GM18951 (cell line): Measurements from ENCODE around the gene FMO5.
"Not testable (repeated sequence)": the region's sequence is repeated elsewhere in the genome, so short reads cannot be mapped to it uniquely, and the experiment has no call there.

Experiments used
- POLR2A ChIP-seq: IDR thresholded peaks from 4 replicates; pipeline ENCODE4 v1.6.1; 2011; ENCODE audit warnings: mild to moderate bottlenecking; ENCODE audit not compliant: insufficient read length, insufficient read depth; ENCODE audit errors: extremely low read depth
- in situ Hi-C: fragments of 300-500 bp; cut with MboI; formaldehyde crosslinking; loops from one replicate; pipeline ENCODE4 v1.12.0; 2022; ENCODE audit warnings: low sequenced_read_pairs, mixed read lengths, inconsistent platforms; ENCODE audit not compliant: unreplicated experiment

Gene FMO5

DNA sequence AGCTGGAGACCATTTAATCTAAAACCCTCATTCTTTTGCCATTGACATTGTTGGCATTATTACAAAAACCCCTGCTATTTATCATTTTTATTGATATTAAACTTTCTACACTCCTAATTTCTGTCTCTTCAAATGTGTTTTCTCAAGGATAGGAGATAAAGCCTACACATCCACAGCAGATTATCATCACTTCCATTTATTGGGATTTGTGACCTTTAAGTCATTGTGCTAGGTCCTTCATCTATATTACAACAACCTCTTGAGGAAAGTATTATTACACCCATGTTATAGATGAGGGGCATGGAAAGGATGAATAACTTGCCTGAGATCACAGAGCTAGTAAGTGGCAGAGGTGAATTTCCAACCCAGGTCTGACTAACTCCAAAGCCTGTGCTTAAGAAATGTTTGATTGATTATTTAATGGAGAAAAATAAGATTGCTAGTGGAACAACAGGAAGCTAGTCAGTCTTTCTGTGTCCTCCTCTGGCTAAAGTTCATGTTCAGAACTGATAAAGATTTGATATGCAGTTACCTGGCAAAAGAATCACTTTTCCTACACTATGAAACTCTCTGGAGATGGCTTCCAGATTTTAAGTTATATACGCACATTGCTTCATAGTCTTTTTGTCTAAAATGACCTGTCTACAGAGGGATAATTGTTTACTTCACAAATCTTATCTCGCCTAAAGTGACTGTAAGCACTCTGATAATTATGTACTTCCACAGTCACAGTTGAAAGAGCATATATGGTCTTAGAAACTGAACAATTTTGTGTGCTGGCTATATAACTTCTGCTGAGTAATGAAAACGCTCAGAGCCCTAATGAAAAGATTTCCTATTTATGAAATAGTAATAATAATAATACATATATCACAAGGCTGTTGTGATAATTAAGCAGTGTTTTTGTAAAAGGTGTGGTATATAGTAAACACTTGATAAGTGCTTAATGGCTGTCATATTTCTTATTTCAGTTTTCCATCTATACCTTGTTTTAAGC lies 15.0 kb downstream of the FMO5 start:
- in situ Hi-C loops = no loop called here
- TF ChIP-seq POLR2A = no peak

DNA sequence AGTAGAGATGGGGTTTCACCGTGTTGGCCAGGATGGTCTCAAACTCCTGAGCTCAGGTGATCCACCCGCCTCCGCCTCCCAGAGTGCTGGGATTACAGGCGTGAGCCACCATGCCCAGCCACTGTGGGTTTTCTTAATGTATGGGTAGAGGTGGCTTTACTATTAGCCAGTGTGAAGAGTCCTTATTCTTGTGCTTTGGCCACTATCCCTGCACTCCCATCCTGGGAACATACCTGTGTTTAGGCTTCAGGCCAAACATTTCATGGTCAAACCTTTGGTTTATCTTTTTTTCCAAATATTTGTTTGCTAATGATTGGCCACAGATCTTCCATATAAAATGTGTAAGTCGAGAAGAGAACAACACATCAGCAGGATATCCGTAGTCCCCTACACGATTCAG lies 16.5 kb downstream of the FMO5 start:
- in situ Hi-C loops = no loop called here
- no peak for TF ChIP-seq POLR2A

DNA sequence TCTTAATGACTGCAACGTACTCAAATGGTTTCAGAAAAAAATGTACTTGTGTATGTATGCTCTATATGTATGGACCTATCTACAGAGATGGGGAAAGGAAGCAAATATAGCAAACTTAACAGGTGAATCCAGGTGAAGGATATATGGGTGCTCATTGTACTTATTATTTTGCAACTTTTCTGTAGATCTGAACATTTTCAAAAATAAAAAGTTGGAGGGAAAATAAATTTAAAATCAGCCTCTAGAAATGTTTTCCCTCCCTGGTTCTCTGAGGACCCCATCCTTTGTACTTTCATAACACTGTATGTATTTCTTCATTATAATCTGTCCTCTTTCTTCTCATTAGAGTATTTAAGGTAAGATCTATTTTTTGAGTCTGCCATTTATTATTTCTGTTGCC lies 17.9 kb downstream of the FMO5 start:
- TF ChIP-seq POLR2A = no peak
- in situ Hi-C loops = no loop called here

DNA sequence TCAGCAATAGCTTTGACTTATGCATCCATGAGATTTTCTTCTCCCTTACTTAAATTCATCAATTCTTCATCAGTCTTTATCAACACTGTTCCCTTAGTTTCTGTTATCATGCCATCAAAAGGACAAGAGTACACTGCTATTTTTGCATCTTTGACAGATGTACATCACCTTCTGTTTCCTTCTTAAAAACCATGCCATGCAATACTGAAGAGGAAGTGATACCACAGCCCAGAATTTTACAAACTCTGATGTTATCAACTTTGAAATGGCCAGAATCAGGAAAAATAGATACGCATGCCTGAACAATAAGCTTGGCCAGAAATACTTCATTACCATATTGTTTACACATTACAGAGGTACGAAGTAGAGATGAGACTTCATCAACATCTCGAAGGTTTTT lies 21.1 kb downstream of the FMO5 start:
- no peak for TF ChIP-seq POLR2A
- in situ Hi-C loops = no loop called here

DNA sequence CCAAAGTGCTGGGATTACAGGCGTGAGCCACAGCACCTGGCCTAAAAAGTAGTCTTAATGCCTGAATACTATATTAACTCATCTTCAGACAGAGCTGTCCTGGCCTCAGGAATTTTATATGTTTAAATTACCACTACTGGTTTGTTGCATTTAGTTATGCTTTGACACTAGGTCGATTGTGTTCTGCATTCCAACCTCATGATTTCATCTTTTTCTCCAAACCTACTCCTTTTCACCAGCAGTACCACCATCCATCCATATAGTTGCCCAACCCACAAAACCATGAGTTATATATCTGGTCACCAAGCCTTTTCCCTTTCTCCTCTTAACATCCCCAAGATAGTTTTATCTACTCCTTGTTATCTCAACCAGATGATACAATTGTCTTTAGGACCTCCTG lies 22.6 kb downstream of the FMO5 start:
- TF ChIP-seq POLR2A = no peak
- in situ Hi-C loops = no loop called here

DNA sequence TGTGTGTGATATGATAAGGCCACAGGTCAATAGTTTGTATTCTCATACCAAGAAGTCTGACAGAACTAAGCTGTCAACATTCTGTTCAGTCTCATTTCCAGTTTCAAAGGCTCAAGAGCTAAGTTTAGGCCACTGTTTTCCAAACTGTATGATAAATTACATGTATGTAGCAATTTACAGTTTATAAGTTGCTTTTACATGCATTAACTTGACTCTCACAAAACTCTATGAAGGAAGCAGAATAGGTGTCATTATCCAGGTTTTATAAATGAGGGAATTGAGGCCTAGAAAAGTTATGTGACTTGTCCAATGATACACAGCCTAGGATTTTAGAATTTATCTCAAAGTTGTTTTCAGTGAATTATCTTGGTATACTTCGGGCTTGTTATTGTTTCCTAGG lies 23.4 kb downstream of the FMO5 start:
- in situ Hi-C loops = no loop called here
- no peak for TF ChIP-seq POLR2A

DNA sequence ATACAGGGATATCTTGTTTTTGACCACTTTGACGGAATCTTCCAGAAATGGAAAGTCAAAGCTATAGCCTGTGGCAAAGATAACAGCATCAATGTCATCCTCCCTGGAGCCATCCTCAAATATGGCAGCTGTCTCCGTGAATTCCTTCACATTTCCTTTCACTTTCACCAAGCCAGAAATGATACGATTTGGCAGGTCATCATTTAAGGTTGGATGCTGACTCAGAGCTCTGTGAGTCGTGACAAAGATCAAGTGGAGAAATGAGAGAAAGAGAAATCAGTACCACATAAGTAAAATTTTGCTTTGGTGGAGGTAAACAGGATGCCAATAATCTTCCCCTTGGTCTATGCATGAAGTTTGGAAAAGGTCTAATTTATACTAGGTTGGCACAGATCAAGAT lies 23.9 kb downstream of the FMO5 start:
- in situ Hi-C loops = no loop called here
- TF ChIP-seq POLR2A = no peak

DNA sequence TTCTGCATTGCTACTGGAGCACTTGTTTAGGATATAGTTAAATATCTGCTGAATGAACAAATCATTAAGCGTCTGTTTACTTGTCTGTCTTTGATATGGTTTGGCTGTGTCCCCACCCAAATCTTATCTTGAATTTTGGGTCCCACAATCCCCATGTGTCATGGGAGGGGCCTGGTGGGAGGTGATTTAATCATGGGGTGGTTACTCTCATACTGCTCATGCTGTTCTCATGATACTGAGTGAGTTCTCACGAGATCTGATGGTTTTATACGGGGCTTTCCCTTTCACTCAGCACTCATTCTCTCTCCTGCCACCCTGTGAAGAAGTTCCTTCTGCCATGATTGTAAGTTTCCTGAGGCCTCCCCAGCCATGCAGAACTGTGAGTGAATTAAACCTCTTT lies 27.8 kb downstream of the FMO5 start:
- in situ Hi-C loops = not testable (repeated sequence)

DNA sequence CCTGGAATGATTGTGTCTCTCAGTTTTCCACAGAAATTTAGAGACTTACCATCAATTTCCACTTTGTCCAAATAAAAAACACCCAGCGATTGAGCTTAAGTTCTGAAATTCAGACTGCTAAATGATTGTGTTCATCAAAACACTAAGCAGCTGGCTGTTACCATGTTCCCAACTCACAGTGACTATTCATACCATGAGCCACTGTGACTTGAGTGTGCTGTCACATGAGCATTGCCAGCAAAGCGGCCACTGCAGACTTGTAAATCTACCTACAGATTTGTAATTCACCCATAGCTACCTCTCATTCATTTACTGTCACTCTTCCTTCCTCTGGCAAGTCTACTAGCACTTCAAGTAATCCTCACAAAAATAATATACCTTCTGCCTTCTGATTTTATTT lies 35.6 kb downstream of the FMO5 start:
- in situ Hi-C loops = no loop called here
- no peak for TF ChIP-seq POLR2A

DNA sequence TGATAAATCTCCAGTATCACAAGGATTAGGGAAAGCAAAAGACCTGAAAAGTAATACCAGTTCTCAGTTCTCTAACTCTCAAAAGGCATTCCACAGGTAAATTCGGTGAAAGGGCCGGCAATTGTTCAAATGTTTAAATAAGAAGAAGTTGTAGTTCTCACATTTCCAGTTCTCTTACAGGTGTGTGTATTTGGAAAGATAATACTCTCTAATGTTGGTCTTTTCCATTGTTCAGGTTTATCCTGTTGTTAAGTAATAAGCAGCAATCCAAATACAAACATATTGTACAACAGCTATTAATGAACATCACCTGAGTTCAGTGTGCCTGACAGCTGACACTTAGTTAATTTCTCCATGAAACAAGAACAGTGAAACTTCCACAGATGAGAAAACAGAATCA lies 39.7 kb downstream of the FMO5 start:
- no peak for TF ChIP-seq POLR2A
- in situ Hi-C loops = no loop called here

DNA sequence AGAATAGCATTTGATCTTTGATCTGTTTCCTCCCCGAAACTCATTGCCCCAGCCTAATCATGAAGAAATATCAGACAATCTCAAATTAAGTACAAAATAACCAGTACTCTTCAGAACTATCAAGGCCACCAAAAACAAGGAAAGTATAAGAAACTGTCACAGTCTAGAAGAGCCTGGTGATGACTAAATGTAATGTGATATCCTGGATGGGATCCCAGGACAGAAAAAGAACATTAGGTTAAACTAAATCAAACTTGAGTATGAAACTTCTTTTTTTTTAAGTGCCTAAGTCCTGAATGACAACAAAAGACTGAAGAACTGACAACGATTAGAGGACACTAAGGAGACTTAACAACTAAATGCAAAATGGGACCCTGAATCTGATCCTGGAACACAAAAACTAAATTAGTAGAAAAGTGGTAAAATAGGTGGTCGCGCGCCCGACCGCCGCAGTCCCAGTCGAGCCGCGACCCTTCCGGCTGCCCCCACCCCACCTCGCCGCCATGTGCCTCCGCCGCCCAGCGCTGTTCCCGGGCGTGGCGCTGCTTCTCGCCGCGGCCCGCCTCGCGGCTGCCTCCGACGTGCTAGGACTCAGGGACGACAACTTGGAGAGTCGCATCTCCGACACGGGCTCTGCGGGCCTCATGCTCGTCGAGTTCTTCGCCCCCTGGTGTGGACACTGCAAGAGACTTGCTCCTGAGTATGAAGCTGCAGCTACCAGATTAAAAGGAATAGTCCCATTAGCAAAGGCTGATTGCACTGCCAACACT lies 47.3 kb downstream of the FMO5 start:
- in situ Hi-C loops = no loop called here
- TF ChIP-seq POLR2A = no peak

DNA sequence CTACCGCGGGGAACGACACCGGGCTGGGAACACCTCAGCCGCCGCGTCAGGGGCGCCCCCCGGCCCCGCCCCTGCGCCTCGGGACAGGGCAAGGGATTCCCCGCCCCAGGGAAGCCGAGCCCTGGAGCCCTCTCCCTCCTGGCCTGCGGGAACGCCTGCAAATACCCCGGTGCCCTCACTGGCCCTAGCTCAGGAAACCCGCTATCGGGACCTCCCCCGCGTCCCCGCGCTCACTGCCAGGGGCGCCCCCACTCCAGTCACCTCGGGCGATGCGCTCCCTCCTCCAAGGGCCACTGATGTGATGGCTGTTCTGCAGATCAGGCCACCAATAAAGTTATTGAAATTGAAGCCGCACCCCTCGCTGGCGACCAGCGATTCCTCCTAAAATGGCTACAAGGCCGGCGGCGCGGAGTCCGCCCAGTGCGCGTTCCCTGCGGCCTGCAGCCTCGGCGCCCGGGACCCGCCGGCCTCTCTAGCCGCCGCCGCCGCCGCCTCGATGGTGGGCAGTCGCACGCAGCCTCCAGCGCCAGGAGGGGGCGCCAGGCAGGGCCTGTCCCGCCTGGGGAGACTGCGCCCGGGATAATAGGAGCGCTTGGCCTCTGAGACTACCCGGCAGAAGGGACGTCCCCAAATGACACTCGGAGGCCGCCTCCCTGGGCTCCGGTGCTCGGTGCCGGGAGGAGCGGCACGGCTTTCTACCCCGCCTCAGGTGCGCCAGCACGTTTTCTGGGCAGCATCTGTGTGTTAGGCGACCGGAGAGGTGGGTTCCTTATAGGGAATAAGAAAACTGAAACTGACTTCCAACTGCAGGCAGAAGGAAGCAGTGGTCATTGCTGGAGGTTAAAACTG lies 52.7 kb downstream of the FMO5 start, which contains the start of gene PRKAB2:
Gene PRKAB2 (minus strand): TSS at position 303 of the 849 bp plus-strand sequence. CDS start 326 bp downstream, outside the sequence.
- peak; percentile 74 for TF ChIP-seq POLR2A
- in situ Hi-C loops = no loop called here
